ENCODE data around the gene PFN2.

Gene PFN2

DNA sequence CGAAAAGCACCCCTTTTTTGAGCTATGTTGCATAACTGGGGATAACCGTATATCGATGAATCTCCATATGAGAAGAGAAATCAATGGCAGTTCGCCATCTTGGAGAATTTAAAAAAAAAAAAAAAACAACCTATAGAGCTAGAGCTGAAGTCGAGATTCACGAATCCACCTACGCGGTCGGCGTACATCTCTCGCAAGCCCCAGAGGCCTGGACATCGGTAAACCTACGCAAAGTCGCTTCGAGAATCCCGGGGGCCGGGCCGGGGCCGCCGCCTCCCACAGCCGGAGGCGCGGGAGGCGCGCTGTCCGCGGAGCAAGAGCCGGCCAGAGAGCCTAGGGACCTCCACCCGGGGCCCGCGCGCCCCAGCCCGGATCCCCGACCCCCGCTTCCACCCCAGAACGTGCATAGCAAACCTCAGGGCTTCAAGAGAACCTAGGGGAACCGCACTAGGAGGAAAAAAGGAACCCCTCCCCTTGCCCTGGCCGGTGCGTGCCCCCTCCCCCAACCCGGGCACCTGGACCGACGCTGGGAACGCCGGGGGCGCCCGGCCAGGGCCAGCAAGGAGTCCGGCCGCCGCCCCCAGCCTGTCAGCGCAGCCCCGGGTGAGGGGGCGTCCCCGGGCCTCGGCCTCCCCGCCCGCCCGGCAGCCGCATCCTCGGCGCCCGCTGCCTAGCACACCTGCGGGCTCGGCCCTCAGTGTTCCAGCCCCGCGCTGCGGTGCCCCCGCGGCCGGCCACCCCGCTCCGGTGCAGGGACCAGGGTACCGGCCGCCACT, 567 bp downstream of the PFN2 start:
- no peak for TF ChIP-seq Cebpa-rat (IDR thresholded peaks at IDR 0.05)
- Histone ChIP-seq H3K27ac (peak overlapping the region in 10 of 11 experiments; percentile 23 to 85 (median 78); a peak in 19 of 22 replicates), H3K27me3 (peaks cover 0 to 19% (median 7%) of the 10 kb centered on the region in 11 experiments; a peak in 11 of 22 replicates), H3K4me3 (peak overlapping the region; percentile 73 to 93 (median 88)), H3K4me1 (peaks cover 10 to 34% (median 29%) of the 10 kb centered on the region in 10 experiments), H3K9ac (peak overlapping the region; percentile 66 to 89 (median 81)), H3K36me3 (peaks cover 0 to 13% (median 0%) of the 10 kb centered on the region in 11 experiments; a peak in 7 of 22 replicates), H4K20me1 (peaks cover 7 to 59% (median 21%) of the 10 kb centered on the region in 11 experiments; a peak in 18 of 22 replicates), H3K4me2 (peak overlapping the region; percentile 78 to 99 (median 89)), H3K9me3 (replicated peaks in 1 of 11) (no peaks in the 10 kb centered on the region; a peak in 1 of 22 replicates)

- H3K4me3 ChIP-seq = peak overlapping the region; percentile 73 to 93 (median 88)
- peak overlapping the region in 7 of 11 experiments; percentile 81 to 89 (median 84); a peak in 14 of 22 replicates for H3K9ac ChIP-seq
- H3K4me2 ChIP-seq = peak overlapping the region; percentile 78 to 99 (median 89)
- TF ChIP-seq Cebpa-rat (IDR thresholded peaks at IDR 0.05) = no peak
- no peaks in the 10 kb centered on the region; a peak in 1 of 22 replicates for H3K9me3 ChIP-seq (replicated peaks in 1 of 11)
- peaks cover 0 to 19% (median 7%) of the 10 kb centered on the region in 11 experiments; a peak in 11 of 22 replicates for H3K27me3 ChIP-seq
- H3K36me3 ChIP-seq = peaks cover 0 to 20% (median 4%) of the 10 kb centered on the region in 11 experiments; a peak in 10 of 22 replicates
- H3K27ac ChIP-seq = peak overlapping the region in 4 of 11 experiments; percentile 83 to 85 (median 84); a peak in 5 of 22 replicates
- H3K4me1 ChIP-seq = peaks cover 18 to 38% (median 32%) of the 10 kb centered on the region in 10 experiments
- peaks cover 9 to 67% (median 29%) of the 10 kb centered on the region in 11 experiments; a peak in 18 of 22 replicates for H4K20me1 ChIP-seq
Observed at GRCh38 chr3:149969110-149969939, 1.4 kb downstream of the PFN2 start.

DNA sequence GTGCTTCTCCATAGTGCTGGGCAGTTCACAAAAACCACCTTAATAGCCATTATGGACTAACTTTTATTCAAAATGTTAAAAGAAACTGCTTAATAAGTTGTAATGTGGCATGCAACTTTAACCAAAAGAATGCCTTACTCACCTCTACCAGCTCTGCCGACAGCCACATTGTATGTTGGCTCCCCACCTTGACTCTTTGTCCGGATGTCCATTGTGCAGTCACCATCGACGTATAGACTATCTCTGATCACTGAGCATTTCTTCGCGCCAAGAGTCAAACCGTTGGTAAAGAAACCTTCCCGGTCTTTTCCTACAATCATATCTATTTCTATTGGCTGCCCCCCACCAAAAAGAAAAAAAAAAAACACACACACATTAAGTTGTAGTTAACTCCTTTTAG, 2.5 kb downstream of the PFN2 start:
- H3K9ac ChIP-seq = no peak overlapping the region
- H3K4me3 ChIP-seq = no peak overlapping the region
- TF ChIP-seq Cebpa-rat (IDR thresholded peaks at IDR 0.05) = no peak
- H3K27ac ChIP-seq = no peak overlapping the region
- H3K9me3 ChIP-seq (replicated peaks in 1 of 11) = no peaks in the 10 kb centered on the region
- peak overlapping the region in 3 of 11 experiments; percentile 31 to 97 (median 85); a peak in 3 of 22 replicates for H3K4me2 ChIP-seq
- peaks cover 9 to 78% (median 34%) of the 10 kb centered on the region in 11 experiments; a peak in 18 of 22 replicates for H4K20me1 ChIP-seq
- peaks cover 0 to 31% (median 10%) of the 10 kb centered on the region in 11 experiments; a peak in 13 of 22 replicates for H3K36me3 ChIP-seq
- peaks cover 0 to 19% (median 7%) of the 10 kb centered on the region in 11 experiments; a peak in 11 of 22 replicates for H3K27me3 ChIP-seq
- H3K4me1 ChIP-seq = peaks cover 29 to 38% (median 35%) of the 10 kb centered on the region in 10 experiments

- H4K20me1 ChIP-seq = peaks cover 9 to 87% (median 34%) of the 10 kb centered on the region in 11 experiments; a peak in 18 of 22 replicates
- H3K4me2 ChIP-seq = no peak overlapping the region
- no peak for TF ChIP-seq Cebpa-rat (IDR thresholded peaks at IDR 0.05)
- H3K4me1 ChIP-seq = peaks cover 29 to 39% (median 33%) of the 10 kb centered on the region in 10 experiments
- no peak overlapping the region for H3K27ac ChIP-seq
- H3K9me3 ChIP-seq (replicated peaks in 1 of 11) = no peaks in the 10 kb centered on the region
- H3K36me3 ChIP-seq = peaks cover 0 to 41% (median 11%) of the 10 kb centered on the region in 11 experiments; a peak in 14 of 22 replicates
- no peak overlapping the region for H3K4me3 ChIP-seq
- peaks cover 0 to 17% (median 7%) of the 10 kb centered on the region in 11 experiments; a peak in 11 of 22 replicates for H3K27me3 ChIP-seq
- H3K9ac ChIP-seq = no peak overlapping the region
Observed at GRCh38 chr3:149967086-149967685, 3.5 kb downstream of the PFN2 start.

DNA sequence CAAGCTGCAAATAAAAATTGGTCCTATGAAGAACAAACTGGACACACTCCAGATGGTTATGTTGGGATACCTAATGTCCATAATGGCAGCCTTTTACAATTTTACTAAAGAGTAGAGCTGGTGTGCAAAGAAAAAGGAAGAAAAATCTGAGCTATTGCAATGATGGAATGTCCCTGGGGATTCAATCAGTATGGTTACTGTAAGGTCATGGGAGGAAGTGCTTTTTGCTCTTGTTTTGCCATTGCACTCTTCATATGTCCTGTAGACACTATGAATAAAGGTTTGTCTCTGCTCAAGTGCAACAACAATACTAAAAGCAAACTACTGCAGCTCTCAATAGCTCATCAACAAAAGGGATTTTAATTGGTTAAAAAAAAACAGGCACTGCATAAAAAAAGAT, 5.4 kb downstream of the PFN2 start:
- no peaks in the 10 kb centered on the region for H3K9me3 ChIP-seq (replicated peaks in 1 of 11)
- no peak overlapping the region for H3K27ac ChIP-seq
- no peak overlapping the region for H3K9ac ChIP-seq
- no peaks in the 10 kb centered on the region for H3K27me3 ChIP-seq
- H4K20me1 ChIP-seq = peaks cover 9 to 100% (median 36%) of the 10 kb centered on the region in 11 experiments; a peak in 18 of 22 replicates
- no peak overlapping the region for H3K4me3 ChIP-seq
- H3K4me2 ChIP-seq = peak overlapping the region in 10 of 11 experiments; percentile 1 to 50 (median 24); a peak in 10 of 22 replicates
- peaks cover 23 to 34% (median 28%) of the 10 kb centered on the region in 10 experiments for H3K4me1 ChIP-seq
- H3K36me3 ChIP-seq = peaks cover 0 to 58% (median 16%) of the 10 kb centered on the region in 11 experiments; a peak in 17 of 22 replicates
- no peak for TF ChIP-seq Cebpa-rat (IDR thresholded peaks at IDR 0.05)

DNA sequence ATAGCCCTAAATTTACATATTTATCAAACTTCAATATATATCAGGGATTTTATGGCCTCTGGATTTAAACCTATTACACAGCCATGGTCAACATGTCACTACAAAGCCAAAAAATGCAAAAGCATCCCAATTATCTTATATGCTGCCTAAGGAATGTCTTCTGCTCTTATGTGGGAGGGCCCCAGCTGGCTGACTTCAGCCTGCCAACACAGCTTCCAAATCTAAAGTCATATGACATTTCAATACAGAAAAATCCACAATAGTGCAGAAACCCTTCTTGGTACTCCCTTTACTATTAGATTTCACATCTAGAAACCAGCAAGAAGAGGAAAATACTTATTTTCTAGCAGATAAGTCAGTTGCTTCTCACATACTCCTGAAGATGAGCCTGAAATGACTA, 6.4 kb downstream of the PFN2 start:
- Histone ChIP-seq H3K4me2 (peak overlapping the region in 2 of 11 experiments; percentile 15 to 29; a peak in 1 of 22 replicates), H4K20me1 (peaks cover 9 to 100% (median 34%) of the 10 kb centered on the region in 11 experiments; a peak in 18 of 22 replicates), H3K27me3 (no peaks in the 10 kb centered on the region), H3K27ac (no peak overlapping the region), H3K9me3 (replicated peaks in 1 of 11) (no peaks in the 10 kb centered on the region), H3K9ac (no peak overlapping the region), H3K4me1 (peaks cover 18 to 28% (median 22%) of the 10 kb centered on the region in 10 experiments), H3K4me3 (no peak overlapping the region), H3K36me3 (peaks cover 0 to 68% (median 16%) of the 10 kb centered on the region in 11 experiments; a peak in 18 of 22 replicates)
- no peak for TF ChIP-seq Cebpa-rat (IDR thresholded peaks at IDR 0.05)

DNA sequence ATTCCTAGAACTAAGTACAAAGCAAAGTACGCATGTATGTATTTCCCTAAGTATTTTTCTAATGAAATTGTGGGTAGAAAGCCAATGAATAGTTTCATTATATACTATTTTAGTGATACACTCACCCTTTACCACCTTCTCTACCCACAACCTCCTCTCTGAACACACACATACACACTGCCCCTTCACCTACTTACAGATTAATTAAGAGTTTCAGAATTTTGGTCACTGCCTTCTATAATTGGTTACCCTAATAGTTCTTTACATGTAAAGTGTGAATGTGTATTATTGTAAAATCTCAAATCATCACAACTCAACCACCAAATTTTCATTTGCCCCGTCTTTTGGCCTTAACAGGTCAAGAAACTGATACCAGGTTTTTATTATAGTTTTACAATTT, 7.2 kb downstream of the PFN2 start:
- H3K4me2 ChIP-seq = no peak overlapping the region
- H3K9ac ChIP-seq = no peak overlapping the region
- no peaks in the 10 kb centered on the region for H3K9me3 ChIP-seq (replicated peaks in 1 of 11)
- TF ChIP-seq Cebpa-rat (IDR thresholded peaks at IDR 0.05) = no peak
- H3K27me3 ChIP-seq = no peaks in the 10 kb centered on the region
- peaks cover 0 to 75% (median 16%) of the 10 kb centered on the region in 11 experiments; a peak in 19 of 22 replicates for H3K36me3 ChIP-seq
- peaks cover 11 to 24% (median 15%) of the 10 kb centered on the region in 10 experiments for H3K4me1 ChIP-seq
- H3K4me3 ChIP-seq = no peak overlapping the region
- no peak overlapping the region for H3K27ac ChIP-seq
- peaks cover 9 to 100% (median 30%) of the 10 kb centered on the region in 11 experiments; a peak in 18 of 22 replicates for H4K20me1 ChIP-seq

GRCh38 chr3:149959443-149959842, 11.3 kb downstream of the PFN2 start:
- no peaks in the 10 kb centered on the region for H3K27me3 ChIP-seq
- H3K4me2 ChIP-seq = no peak overlapping the region
- peaks cover 4 to 100% (median 17%) of the 10 kb centered on the region in 11 experiments; a peak in 17 of 22 replicates for H4K20me1 ChIP-seq
- peaks cover 14 to 50% (median 17%) of the 10 kb centered on the region in 10 experiments for H3K4me1 ChIP-seq
- peaks cover 0 to 90% (median 24%) of the 10 kb centered on the region in 11 experiments; a peak in 17 of 22 replicates for H3K36me3 ChIP-seq
- no peak overlapping the region for H3K27ac ChIP-seq
- no peak overlapping the region for H3K4me3 ChIP-seq
- no peak for TF ChIP-seq Cebpa-rat (IDR thresholded peaks at IDR 0.05)
- no peaks in the 10 kb centered on the region for H3K9me3 ChIP-seq (replicated peaks in 1 of 11)
- H3K9ac ChIP-seq = no peak overlapping the region

Data from BLaER1 treated with 17β-estradiol and CSF1 and Interleukin-3, amounts not matched to agents 10 nM and 100 nM (cell line).